ENCODE measurements around the gene MOB1B.
"Not testable (repeated sequence)": the region's sequence is repeated elsewhere in the genome, so short reads cannot be mapped to it uniquely, and the experiment has no call there.

The MOB1B gene

DNA sequence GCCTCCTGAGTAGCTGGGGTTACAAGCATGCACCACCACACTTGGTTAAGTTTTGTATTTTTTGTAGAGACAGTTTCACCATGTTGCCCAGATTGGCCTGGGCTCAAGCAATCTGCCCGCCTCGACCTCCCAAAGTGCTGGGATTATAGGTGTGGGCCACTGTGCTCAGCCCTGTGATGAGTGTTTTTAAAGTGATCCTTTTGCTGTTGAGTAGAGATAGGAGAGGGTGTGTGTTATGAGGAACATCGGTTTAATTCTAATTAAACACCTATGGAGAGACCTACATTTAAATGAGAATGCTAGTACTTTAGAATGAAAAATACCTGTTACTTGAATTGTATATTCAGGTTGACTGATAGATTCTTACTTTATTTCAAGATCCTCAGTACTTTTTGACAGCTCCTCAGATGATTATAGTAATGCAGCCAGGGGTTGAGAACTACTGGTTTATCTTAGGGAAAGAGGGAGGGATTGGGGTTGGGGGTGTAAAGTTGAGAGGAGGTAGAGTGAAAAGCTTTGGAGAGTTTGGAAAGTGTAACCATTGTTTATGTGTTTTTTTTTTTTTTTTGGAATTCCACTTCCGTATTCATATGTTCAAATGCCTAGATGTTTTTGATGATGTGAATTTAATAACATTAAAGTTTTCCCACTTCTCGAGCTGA is 54.5 kb downstream of the MOB1B start:
- DNase-seq (ENCODE audit: low read depth in 2 of 2): no peak

DNA sequence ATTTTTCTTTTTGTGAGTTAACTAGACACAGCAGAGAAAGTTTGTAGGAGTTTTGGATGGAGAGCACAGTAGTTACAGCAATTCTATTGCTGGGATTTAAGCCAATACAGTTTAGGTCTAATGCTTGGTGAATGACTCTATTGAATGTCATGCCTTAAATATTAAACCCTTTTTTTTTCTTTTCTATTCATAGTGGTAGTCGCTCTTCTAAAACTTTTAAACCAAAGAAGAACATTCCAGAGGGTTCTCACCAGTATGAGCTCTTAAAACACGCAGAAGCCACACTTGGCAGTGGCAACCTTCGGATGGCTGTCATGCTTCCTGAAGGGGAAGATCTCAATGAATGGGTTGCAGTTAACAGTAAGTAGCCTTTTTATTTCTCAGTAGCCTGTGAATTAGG is 56.5 kb downstream of the MOB1B start:
- no peak for DNase-seq (ENCODE audit: low read depth in 2 of 2)

DNA sequence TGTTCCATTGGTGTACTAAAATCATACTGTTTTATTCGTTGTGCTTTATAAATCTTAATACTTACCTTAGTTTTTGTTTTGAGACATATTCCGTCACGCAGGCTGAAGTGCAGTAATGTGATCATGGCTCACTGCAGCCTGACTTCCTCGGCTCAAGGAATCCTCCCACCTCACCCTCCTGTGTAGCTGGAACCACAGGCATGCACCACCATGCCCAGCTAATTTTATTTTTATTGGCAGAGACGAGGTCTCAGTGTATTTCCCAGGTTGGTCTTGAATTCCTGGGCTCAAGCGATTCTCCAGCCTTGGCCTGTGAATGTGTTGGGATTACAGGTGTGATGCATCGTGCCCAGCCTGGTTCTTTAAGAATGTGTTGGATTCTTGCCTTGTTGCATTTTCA is 66.9 kb downstream of the MOB1B start:
- no peak for DNase-seq (ENCODE audit: low read depth in 2 of 2)

DNA sequence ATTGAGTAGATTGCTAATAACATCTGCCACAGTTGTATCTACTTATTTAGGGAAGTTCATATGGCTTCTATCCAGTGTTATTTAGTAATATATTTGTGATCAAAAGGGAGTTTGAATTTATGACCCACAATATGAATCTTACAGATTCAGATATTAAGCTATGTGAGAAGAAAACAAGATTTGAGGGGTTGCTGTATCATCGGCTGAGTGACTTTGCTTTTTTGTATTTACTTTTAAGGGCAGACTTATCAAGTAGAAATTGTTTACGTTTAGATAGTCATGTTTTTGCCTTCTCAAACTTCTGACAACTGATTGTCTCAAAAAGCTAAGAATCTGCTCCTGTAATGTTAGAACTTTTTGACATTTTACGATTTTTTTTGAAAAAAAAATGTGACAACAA is 74.1 kb downstream of the MOB1B start:
- no peak for DNase-seq (ENCODE audit: low read depth in 2 of 2)

DNA sequence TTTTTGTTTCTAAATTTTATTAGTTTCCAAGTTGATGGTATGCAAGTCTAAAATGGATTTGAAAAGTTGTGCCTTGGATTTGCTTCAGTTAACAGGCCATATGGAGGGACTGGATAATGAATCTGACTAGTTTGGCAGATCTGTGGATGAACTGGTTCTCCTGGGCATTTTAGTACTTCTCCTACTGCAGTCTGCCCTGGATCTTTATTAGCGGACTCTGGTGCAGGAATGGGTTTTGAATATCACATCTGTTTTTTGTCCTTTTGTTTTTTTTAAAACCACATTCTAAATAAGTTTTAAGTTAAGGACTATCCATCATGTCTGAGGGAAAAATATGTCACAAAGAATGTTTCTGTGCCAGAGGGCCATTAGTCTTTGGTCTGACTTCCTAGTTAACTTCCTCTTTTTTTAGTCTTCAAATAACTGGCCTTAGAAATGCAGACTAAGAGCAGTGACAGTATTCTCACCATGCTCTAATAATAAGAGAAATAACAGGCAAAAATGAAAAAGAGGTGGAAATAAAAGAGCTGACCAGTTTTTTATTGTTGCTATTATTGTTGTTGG is 77.4 kb downstream of the MOB1B start:
- no peak for DNase-seq (ENCODE audit: low read depth in 2 of 2)

DNA sequence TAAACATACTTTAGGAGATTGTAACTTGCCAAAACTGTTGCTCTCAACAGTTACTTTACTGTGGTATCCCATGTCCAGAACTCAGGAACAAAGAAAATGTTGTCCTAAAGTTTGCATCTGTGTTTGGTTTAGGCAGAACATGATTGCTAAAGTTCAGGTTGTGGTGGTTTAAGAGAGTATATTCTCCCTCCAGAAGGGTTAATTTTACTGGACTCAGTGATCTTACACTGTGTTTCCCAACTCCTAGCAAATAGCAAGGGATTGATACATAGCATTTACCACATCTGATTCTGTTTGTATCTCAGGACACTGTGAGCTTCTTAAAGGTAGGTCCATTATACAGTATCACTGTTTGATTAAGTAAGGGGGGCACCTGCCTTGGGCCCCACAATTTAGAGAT is 78.0 kb downstream of the MOB1B start:
- DNase-seq (ENCODE audit: low read depth in 2 of 2): no peak

DNA sequence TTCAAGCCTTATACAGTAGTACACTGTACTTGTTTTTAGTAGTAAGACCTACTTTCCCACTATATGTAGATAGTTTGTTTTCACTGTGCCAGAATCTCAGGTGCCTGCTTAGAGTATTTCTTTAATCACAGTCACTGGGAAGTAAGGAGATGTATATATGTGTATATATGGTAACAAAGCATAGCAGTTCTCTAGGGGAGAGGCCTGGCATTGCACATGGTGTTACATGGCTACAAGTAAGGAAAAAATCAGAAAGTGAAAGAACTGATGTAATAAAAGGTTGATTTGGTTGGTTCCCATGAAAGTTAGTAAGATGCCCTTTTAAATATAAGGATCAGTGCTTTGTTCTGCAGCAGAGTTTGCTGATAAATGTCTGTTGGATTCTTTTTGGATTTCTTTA is 81.9 kb downstream of the MOB1B start:
- DNase-seq (ENCODE audit: low read depth in 2 of 2): no peak

DNA sequence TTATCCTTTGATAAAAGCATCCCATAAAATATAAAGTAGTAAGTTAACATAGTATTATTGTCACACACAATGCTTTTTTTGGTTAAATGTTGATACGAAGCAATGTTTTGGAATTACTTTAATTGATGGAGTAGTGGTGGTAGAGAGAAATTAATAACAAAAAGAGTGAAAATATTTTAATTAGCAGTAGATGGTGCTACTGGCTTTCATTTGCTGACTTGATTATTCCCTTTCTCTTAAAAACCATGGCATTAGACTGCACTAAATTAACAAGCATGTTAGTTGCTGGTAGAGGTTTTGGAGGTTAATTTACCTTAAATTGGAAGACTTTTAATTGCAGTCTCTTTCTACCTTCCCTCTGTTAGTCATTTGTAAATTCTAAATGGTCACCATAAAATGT is 82.4 kb downstream of the MOB1B start:
- no peak for DNase-seq (ENCODE audit: low read depth in 2 of 2)

DNA sequence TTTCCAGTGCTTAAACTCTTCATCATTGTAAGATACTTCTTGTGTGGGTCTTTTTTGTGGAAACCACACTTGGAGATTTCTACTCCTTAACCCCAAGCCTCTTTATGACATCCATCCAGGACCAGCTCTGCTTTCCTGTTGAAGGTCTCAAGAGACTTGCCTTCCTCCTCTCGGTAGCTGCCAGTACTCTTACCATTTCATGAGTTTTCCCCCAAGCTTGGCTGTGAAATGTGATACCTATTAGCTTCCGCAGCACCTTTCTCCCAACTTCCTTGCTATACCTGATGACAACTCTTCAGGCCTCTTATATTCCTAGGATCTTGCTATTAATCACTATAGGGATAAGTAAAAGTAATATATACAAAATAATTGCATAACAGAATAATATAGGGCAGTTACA is 89.4 kb downstream of the MOB1B start:
- DNase-seq (ENCODE audit: low read depth in 2 of 2): no peak

DNA sequence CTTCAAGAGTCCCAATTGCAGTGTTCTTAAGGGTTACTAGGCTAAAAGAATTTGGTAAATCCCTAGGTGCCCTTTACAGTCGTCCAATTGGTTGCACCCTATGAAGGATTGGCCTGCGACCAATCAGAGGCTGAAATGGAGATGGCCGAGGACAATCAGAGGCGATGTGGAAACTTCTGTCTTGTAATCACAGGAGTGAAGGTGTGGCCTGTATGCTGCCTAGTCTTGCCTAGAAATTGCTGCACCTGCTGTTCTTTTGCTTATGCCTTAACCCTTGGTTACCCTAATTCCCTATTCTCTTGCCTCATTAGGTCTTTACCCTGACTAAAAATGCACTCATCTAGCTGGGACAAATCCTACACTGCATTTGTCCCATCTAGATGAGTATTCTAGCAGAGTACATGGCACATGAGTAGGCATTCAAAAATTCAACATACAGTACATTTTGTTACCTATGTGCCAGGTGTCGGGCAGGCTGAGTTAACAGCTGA is 90.3 kb downstream of the MOB1B start:
- no peak for DNase-seq (ENCODE audit: low read depth in 2 of 2)

DNA sequence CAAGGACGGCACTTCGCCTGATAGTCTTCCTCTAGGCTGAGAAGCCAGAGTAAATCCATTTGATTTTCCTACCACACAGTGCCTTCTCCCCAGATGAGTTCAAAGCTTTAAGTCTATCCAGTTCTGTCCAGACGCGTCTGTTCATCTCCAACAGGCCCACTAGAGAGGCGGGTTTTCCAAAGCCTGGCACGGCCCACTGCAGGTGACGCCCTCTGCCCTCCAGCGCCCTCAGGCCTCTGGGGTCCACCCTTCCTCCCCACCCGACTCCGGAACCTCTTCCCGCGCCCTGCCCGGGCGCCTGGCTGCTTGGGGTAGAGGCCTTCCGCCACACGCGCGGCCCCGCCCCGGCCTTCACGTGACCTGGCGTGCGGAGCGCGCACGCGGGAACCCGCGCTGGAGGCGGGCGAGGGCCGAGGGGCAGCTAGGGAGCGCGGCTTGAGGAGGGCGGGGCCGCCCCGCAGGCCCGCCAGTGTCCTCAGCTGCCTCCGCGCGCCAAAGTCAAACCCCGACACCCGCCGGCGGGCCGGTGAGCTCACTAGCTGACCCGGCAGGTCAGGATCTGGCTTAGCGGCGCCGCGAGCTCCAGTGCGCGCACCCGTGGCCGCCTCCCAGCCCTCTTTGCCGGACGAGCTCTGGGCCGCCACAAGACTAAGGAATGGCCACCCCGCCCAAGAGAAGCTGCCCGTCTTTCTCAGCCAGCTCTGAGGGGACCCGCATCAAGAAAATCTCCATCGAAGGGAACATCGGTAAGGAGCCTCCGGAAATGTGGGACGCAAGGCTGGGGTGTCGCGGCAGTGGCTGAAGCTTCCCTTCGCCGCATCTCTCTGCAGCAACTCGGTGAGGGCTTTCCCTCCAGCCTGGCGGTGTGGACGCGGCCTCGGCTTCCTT is 91.3 kb downstream of the MOB1B start, which contains the start of gene DCK:
DCK (plus strand) TSS at position 469 of the 888 bp plus-strand sequence; CDS start at position 656, 187 bp downstream.
- DNase-seq (ENCODE audit: low read depth in 2 of 2): peak; percentile 63 to 74

DNA sequence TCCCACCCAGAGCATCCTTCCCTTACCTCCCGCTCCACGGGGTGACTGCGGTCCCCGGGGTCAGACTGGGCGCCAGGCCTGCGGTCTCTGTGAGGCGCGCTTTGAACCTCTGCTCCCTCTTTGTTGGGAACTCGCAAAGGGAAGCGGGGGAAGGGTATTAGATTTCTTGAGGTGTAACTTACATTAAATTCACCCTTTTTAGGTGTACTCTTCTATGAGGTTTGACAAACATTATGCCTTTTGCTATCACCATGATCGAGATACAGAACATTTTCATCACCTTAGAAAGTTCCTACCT is 91.8 kb downstream of the MOB1B start:
- no peak for DNase-seq (ENCODE audit: low read depth in 2 of 2)

DNA sequence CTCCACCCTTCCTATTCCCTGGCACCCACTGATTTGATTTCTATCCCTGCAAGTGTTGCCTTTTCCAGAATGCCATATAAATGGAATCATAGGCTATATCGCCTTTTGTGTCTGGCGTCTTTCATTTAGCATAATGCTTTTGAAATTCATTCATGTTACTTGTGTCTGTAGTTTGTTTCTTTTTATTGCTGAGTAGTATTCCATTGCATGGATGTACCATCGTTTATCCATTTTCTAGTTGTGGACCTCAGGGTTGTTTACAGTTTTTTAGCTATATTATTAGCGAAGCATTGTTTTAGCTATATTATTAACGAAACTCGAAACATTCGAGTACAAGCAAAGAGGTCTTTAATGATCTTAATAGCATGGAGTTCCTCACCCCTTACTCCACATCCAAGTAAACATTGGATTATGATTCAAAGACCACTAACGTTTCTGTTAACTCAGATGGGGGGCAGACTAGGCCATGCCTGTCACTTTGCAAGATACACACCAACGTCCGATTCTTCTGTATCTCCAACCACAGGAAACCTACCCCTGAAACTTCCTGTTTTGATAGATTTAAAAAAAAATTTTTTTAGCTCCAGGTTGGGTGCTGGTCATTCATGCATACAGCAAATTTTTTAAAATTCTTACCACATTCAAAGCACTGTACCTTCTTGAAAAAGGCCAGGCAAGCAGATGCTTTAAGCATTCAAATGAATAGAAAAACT is 92.4 kb downstream of the MOB1B start:
- DNase-seq (ENCODE audit: low read depth in 2 of 2): no peak

DNA sequence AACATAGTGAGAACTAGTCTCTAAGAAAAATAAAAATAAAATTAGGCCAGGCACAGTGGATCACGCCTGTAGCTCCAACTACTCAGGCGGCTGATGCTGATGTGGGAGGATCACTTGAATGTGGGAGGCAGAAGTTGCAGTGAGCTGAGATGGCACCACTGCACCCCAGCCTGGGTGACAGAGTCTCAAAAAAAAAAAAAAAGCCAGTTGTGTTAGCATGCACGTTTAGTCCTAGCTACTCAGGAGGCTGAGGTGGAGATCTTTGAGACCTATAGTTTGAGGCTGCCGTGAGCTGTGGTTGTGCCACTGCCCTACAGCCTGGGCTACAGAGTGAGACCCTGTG is 93.8 kb downstream of the MOB1B start:
- no peak for DNase-seq (ENCODE audit: low read depth in 2 of 2)

DNA sequence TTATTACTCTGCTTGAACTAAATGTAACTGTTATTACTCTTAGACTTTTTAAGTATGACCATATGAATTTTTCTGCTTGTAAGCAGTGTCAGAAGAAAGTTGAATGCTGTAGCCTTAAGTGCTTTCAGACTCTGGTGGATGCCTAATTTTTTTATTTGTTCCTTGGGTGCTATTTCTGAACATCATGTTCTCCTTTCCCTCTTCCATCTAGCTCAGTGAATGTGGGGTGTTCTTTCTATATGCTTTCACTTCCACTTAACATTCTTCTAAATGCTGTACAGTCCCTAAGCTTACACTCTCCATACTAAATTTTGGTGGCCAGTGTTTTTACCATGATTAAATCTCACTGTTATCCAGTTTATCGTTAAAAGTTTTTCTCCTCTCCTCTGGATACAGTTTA is 94.9 kb downstream of the MOB1B start:
- DNase-seq (ENCODE audit: low read depth in 2 of 2): no peak

DNA sequence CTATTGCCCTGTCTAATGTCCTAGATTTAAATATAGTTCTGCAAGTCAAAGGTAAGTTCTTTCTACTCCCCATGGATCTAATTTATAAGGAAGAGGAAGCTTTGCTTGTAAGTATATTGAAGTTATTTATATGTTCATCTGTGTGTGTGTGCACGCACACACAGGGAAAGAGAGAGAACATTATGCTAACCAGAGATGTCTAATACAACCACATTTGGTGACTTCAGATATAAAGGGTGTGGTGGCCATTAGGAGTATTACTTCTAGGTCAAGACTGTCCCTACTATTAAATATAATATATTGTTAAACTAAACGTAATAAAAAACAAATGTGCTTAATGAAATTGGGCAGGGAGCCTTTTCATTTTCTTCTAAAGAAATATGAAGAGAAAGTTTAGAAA is 95.4 kb downstream of the MOB1B start:
- no peak for DNase-seq (ENCODE audit: low read depth in 2 of 2)

DNA sequence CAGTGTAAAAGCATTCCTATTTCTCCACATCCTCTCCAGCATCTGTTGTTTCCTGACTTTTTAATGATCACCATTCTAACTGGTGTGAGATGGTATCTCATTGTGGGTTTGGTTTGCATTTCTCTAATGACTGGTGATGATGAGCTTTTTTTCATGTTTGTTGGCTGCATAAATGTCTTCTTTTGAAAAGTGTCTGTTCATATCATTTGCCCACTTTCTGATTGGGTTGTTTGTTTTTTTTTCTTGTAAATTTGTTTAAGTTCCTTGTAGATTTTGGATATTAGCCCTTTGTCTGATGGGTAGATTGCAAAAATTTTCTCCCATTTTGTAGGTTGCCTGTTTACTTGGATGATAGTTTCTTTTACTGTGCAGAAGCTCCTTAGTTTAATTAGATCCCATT is 97.5 kb downstream of the MOB1B start:
- DNase-seq (ENCODE audit: low read depth in 2 of 2): not testable (repeated sequence)

DNA sequence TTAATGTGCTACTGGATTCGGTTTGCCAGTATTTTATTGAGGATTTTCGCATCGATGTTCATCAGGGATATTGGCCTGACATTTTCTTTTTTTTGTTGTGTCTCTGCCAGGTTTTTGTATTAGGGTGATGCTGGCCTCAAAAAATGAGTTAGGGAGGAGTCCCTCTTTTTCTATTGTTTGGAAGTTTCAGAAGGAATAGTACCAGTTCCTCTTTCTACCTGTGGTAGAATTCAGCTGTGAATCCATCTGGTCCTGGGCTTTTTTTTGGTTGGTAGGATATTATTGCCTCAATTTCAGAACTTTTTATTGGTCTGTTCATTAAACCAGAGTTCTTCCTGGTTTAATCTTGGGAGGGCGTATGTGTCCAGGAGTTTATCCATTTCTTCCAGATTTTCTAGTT is 99.2 kb downstream of the MOB1B start:
- not testable (repeated sequence) for DNase-seq (ENCODE audit: low read depth in 2 of 2)

DNA sequence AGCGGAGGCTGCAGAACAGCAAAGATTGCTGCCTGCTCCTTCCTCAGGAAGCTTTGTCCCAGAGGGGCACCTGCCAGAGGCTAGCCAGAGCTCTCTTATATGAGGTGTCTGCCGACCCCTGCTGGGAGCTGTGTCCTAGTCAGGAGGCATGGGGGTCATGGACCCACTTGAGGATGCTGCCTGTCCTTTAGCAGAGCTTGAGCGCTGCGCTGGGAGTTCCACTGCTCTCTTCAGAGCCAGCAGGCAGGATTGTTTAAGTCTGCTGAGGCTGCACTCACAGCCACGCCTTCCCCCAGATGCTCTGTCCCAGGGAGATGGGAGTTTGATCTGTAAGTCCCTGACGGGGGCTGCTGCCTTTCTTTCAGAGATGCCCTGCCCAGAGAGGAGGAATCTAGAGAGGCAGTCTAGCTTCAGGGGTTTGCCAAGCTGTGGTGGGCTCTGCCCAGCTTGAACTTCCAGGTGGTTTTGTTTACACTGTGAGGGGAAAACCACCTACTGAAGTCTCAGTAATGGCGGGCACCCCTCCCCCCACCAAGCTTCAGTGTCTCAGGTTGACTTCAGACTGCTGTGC is 102.2 kb downstream of the MOB1B start:
- no peak for DNase-seq (ENCODE audit: low read depth in 2 of 2)

DNA sequence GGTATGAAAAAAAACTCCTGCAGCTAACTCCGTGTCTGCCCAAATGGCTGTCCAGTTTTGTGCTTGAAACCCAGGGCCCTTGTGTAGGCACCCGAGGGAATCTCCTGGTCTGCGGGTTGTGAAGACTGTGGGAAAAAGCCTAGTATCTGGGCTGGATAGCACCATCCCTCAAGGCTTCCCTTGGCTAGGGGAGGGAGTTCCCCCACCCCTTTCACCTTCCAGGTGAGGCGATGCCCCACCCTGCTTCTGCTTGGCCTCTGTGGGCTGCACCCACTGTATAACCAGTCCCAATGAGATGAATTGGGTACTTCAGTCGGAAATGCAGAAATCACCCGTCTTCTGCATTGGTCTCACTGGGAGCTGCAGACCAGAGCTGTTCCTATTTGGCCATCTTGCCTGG is 102.9 kb downstream of the MOB1B start:
- DNase-seq (ENCODE audit: low read depth in 2 of 2): not testable (repeated sequence)

DNA sequence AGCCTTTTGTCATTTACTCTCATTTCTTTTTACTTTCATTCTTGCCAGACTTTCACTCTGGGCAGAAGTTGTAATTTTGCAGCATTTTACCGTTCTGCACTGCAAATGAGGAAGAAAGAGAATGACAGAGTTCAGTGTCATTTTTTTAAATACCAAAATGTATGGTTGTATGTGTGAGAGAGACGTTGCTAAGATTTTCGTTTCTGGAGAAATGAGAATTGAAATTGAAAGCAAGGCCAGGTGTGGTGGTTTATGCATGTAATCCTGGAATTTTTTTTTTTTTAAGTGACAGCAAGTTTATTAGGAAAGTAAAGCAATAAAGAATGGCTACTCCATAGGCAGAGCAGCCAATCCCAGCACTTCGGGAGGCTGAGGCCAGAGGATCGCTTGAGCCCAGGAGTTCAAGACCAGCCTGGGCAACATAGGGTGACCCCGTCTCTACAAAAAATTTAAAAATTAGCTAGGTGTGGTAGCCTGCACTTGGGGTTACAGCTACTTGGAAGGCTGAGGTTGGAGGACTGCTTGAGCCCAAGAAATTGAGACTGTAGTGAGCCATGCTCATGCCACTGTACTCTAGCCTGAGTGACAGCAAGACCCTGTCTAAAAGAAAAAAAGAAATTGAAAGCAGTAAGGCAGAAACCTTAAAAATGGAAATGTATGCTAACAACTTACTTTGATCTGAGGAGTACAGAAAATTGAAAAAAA is 104.2 kb downstream of the MOB1B start:
- DNase-seq (ENCODE audit: low read depth in 2 of 2): no peak
